ENCODE data around the gene UBL4B.

Gene UBL4B

DNA sequence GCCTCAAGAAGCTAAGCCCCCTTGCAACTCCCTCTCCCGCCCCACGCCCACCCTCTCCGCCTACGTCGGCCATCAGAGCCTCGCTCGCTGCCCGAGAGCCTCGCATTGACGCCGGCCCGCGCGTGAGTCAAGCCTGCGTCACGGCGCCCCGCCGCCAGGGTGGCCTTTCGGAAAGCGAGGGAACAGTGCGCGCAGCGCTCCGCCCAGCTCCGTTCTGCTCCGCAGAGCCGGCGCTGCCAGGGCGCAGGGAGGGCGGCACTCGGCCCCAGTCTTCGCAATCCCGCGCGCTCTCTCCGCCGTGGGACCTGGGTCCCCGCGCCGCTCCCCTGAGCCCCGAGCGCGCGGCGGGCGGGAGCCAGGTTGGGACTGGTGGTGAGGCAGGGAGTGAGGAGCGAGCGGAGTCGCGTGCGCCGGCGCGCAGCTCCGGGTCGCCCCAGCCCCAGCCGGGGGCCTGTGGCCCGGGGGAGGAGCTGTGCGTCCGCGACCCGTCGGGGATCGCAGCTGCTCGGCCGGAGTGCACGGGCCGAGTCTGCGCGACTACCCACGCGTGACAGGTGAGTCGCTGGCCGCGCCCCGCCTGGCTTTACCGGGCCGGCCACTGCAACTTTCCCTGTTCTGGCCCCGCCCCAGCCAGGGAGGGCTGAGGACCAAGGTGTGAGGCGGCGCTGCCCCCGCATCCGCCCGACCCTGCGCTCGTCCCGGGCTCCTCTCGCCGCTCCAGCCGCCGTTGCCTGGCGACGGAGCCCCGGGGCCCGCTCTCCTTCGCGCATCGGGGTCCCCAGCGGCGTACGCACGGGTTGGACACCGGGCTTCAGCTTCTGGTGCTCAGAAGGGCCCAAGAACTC, 38.3 kb downstream of the UBL4B start, which contains the start of gene SLC6A17:
Gene SLC6A17 (plus strand): TSS at position 165 of the 845 bp plus-strand sequence. CDS start 16,436 bp downstream, outside the sequence.
- Histone ChIP-seq H3K4me3 (ENCODE audit: low read length) (no peak within 1 kb of the TSS), H3K27ac (ENCODE audit: low read depth, low read length) (no peak within 1 kb of the TSS), H4K20me1 (ENCODE audit: control insufficient read depth, insufficient read depth, low read depth, low read length) (no peaks in the 10 kb centered on the region), H3K79me2 (ENCODE audit: control insufficient read depth, low read length) (no peaks in the 10 kb centered on the region), H3K9me3 (ENCODE audit: control insufficient read depth, insufficient read depth, low read length) (no peaks in the 10 kb centered on the region), H3K36me3 (ENCODE audit: control insufficient read depth, low read length) (no peaks in the 10 kb centered on the region), H3K4me1 (ENCODE audit: control insufficient read depth, low read length) (no peaks in the 10 kb centered on the region), H3K27me3 (ENCODE audit: control insufficient read depth, low read length) (peaks cover 46% of the 10 kb centered on the region), H3F3A (ENCODE audit: control insufficient read depth, insufficient read depth) (no peaks in the 10 kb centered on the region), H3K4me2 (ENCODE audit: low read length) (no peak within 1 kb of the TSS), H3K9me2 (replicated peaks; ENCODE audit: control insufficient read depth, low read length) (no peaks in the 10 kb centered on the region)
- TF ChIP-seq EZH2phosphoT487 (IDR thresholded peaks at IDR 0.05; ENCODE audit: borderline replicate concordance, low read length), result no peak
- TF ChIP-seq, protein P1, sequence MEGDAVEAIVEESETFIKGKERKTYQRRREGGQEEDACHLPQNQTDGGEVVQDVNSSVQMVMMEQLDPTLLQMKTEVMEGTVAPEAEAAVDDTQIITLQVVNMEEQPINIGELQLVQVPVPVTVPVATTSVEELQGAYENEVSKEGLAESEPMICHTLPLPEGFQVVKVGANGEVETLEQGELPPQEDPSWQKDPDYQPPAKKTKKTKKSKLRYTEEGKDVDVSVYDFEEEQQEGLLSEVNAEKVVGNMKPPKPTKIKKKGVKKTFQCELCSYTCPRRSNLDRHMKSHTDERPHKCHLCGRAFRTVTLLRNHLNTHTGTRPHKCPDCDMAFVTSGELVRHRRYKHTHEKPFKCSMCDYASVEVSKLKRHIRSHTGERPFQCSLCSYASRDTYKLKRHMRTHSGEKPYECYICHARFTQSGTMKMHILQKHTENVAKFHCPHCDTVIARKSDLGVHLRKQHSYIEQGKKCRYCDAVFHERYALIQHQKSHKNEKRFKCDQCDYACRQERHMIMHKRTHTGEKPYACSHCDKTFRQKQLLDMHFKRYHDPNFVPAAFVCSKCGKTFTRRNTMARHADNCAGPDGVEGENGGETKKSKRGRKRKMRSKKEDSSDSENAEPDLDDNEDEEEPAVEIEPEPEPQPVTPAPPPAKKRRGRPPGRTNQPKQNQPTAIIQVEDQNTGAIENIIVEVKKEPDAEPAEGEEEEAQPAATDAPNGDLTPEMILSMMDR (IDR thresholded peaks at IDR 0.05; ENCODE audit: low read depth, low read length, poor library complexity, severe bottlenecking), result no peak

DNA sequence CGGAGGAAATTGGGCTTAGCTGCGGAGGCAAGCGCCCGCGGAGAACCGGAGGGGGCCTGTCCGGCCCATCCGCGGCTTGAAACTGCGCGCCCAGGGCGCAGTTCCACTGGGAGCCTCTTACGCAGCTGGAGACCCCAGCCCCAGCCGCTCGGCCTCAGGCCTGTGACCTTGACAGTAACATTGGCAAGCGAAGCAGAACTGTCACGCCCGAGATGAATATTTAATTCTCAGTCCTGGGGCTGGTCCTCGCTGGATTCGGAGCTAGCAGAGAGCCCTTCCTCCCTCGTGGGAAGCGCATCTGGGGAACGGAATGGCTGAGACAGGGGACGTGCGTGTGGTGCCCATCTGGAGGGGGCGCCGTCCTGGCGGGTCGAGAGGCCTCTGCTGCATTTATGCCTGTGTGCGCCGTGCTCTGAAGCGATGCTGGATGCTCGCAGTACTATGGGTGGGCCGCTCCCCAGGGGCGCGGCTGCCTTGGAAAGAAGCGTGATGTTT, 39.0 kb downstream of the UBL4B start:
- no peak overlapping the region for H3K4me2 ChIP-seq (ENCODE audit: low read length)
- no peak overlapping the region for H3K4me3 ChIP-seq (ENCODE audit: low read length)
- no peaks in the 10 kb centered on the region for H3K79me2 ChIP-seq (ENCODE audit: control insufficient read depth, low read length)
- H4K20me1 ChIP-seq (ENCODE audit: control insufficient read depth, insufficient read depth, low read depth, low read length), result no peaks in the 10 kb centered on the region
- no peaks in the 10 kb centered on the region for H3K36me3 ChIP-seq (ENCODE audit: control insufficient read depth, low read length)
- H3F3A ChIP-seq (ENCODE audit: control insufficient read depth, insufficient read depth), result no peaks in the 10 kb centered on the region
- no peaks in the 10 kb centered on the region for H3K9me2 ChIP-seq (replicated peaks; ENCODE audit: control insufficient read depth, low read length)
- H3K27me3 ChIP-seq (ENCODE audit: control insufficient read depth, low read length), result peaks cover 40% of the 10 kb centered on the region
- no peaks in the 10 kb centered on the region for H3K9me3 ChIP-seq (ENCODE audit: control insufficient read depth, insufficient read depth, low read length)
- TF ChIP-seq, protein P1 (IDR thresholded peaks at IDR 0.05; ENCODE audit: low read depth, low read length, poor library complexity, severe bottlenecking), result no peak
- TF ChIP-seq EZH2phosphoT487 (IDR thresholded peaks at IDR 0.05; ENCODE audit: borderline replicate concordance, low read length), result no peak
- H3K4me1 ChIP-seq (ENCODE audit: control insufficient read depth, low read length), result no peaks in the 10 kb centered on the region
- H3K27ac ChIP-seq (ENCODE audit: low read depth, low read length), result no peak overlapping the region

- H3F3A ChIP-seq (ENCODE audit: control insufficient read depth, insufficient read depth), result no peaks in the 10 kb centered on the region
- no peaks in the 10 kb centered on the region for H3K79me2 ChIP-seq (ENCODE audit: control insufficient read depth, low read length)
- no peak overlapping the region for H3K4me3 ChIP-seq (ENCODE audit: low read length)
- no peaks in the 10 kb centered on the region for H3K9me3 ChIP-seq (ENCODE audit: control insufficient read depth, insufficient read depth, low read length)
- H3K9me2 ChIP-seq (replicated peaks; ENCODE audit: control insufficient read depth, low read length), result no peaks in the 10 kb centered on the region
- no peak overlapping the region for H3K4me2 ChIP-seq (ENCODE audit: low read length)
- H3K4me1 ChIP-seq (ENCODE audit: control insufficient read depth, low read length), result no peaks in the 10 kb centered on the region
- peaks cover 29% of the 10 kb centered on the region for H3K27me3 ChIP-seq (ENCODE audit: control insufficient read depth, low read length)
- TF ChIP-seq, protein P1 (IDR thresholded peaks at IDR 0.05; ENCODE audit: low read depth, low read length, poor library complexity, severe bottlenecking), result no peak
- no peak for TF ChIP-seq EZH2phosphoT487 (IDR thresholded peaks at IDR 0.05; ENCODE audit: borderline replicate concordance, low read length)
- no peaks in the 10 kb centered on the region for H4K20me1 ChIP-seq (ENCODE audit: control insufficient read depth, insufficient read depth, low read depth, low read length)
- no peak overlapping the region for H3K27ac ChIP-seq (ENCODE audit: low read depth, low read length)
- no peaks in the 10 kb centered on the region for H3K36me3 ChIP-seq (ENCODE audit: control insufficient read depth, low read length)
These were observed 40.0 kb downstream of the UBL4B start for GRCh38 chr1:110152133-110152785.

Measured in DOHH2 (cell line).